ENCODE measurements around the gene C1QTNF6.

- TF ChIP-seq CTCF (optimal IDR thresholded peaks at IDR 0.05 in 1 of 3, IDR thresholded peaks at IDR 0.05 in 1 of 3, conservative IDR thresholded peaks at IDR 0.05 in 1 of 3; ENCODE audit: extremely low read depth in 1 of 3, insufficient read depth in 2 of 3, low read length in 3 of 3) (no peak), EZH2 (IDR thresholded peaks at IDR 0.05; ENCODE audit: low read length) (no peak)
These were observed 11.5 kb downstream of the C1QTNF6 start for GRCh38 chr22:37176464-37177061.

All from keratinocyte (primary cell).